ENCODE measurements around the gene APOBEC4. TPM values are rescaled to one million over a fixed set of nuclear protein-coding genes. Genes with fewer than 3 reads are reported as not detected.

Gene APOBEC4
- polyA plus RNA-seq, 1 donor: 0.09 TPM

- H3K4me1 ChIP-seq (ENCODE audit: control insufficient read depth, insufficient read depth, low read length): no peaks in the 10 kb centered on the region
- peaks cover 2% of the 10 kb centered on the region for H3K9me3 ChIP-seq (ENCODE audit: control insufficient read depth, low read depth, low read length)
- H3K27ac ChIP-seq (ENCODE audit: low read length): no peak overlapping the region
- no peaks in the 10 kb centered on the region for H3K36me3 ChIP-seq (ENCODE audit: control insufficient read depth, insufficient read depth, low read length)
- H3K4me3 ChIP-seq (ENCODE audit: low read length): no peak overlapping the region
- WGBS (ENCODE audit: insufficient coverage, low lambda C conversion rate): 100% methylated on average over 1 of the region's 2 CpGs
- no peaks in the 10 kb centered on the region for H3K27me3 ChIP-seq (ENCODE audit: control insufficient read depth, insufficient read depth, low read length)
- no peak for DNase-seq
Observed at GRCh38 chr1:183674886-183675285, 21.8 kb upstream of the APOBEC4 start.

GRCh38 chr1:183674339-183674738 lies 21.2 kb upstream of the APOBEC4 start:
- Histone ChIP-seq H3K27ac (ENCODE audit: low read length) (no peak overlapping the region), H3K36me3 (ENCODE audit: control insufficient read depth, insufficient read depth, low read length) (no peaks in the 10 kb centered on the region), H3K27me3 (ENCODE audit: control insufficient read depth, insufficient read depth, low read length) (no peaks in the 10 kb centered on the region), H3K4me3 (ENCODE audit: low read length) (no peak overlapping the region), H3K9me3 (ENCODE audit: control insufficient read depth, low read depth, low read length) (peaks cover 3% of the 10 kb centered on the region), H3K4me1 (ENCODE audit: control insufficient read depth, insufficient read depth, low read length) (no peaks in the 10 kb centered on the region)
- DNase-seq: no peak
- WGBS (ENCODE audit: insufficient coverage, low lambda C conversion rate): no CpG with 5 or more reads among the region's 1 CpG

DNA sequence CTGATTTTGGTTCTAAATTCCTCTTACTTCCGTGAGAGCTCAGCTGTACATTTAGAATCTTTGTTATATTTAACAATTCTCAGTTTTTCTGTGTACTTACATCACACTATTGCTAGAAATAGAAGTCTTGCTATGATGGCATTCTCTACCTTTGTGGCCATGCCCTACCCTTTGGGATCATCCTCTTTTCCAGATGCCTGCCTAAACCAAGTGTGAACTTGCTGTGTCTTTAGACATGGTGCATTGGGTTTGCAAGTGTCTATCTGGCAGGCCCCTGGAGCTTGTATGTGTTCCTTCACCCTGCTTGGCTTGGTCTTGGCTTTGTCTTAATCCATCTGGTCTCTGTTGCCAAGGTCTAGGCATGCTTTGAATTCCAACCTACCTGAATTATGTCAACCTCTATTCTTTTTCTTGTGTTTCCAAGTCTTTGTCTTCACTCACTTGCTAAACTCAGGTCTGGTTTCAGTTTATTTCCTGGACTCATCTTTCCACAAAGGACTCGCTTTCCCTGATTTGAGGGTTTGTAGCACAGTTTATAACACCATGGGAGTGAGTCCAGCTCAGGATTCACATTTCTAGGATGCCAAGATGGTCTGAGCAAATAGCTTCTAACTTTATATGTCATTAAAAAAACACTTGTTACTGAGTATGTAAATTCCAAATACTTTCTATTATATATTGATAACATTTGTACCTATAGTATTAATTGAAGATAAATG lies 20.6 kb upstream of the APOBEC4 start:
- no peak for DNase-seq
- Histone ChIP-seq H3K27me3 (ENCODE audit: control insufficient read depth, insufficient read depth, low read length) (no peaks in the 10 kb centered on the region), H3K4me3 (ENCODE audit: low read length) (no peak overlapping the region), H3K27ac (ENCODE audit: low read length) (no peak overlapping the region), H3K9me3 (ENCODE audit: control insufficient read depth, low read depth, low read length) (peaks cover 3% of the 10 kb centered on the region), H3K4me1 (ENCODE audit: control insufficient read depth, insufficient read depth, low read length) (no peaks in the 10 kb centered on the region), H3K36me3 (ENCODE audit: control insufficient read depth, insufficient read depth, low read length) (no peaks in the 10 kb centered on the region)
- 100% methylated on average over 1 of the region's 2 CpGs for WGBS (ENCODE audit: insufficient coverage, low lambda C conversion rate)

DNA sequence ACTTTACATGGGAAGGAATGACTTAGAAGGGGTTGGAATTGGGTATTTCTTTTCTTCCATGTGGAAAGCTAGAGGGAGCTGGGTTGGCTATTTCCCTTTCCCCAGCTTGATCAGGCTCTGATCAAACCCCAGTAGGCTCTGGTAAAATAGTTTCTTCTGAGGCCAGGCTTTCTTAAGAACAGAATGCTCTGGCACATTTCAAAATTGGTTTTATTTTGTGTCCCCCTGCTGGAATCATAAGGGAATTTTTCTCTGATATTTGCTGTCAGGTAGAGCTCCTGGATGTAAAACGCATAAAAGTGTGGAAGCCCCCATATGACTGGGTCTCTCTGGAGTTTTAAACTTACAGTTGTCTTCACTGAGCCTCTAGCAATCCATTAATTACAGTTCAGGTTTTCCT lies 17.1 kb upstream of the APOBEC4 start:
- H3K4me3 ChIP-seq (ENCODE audit: low read length): no peak overlapping the region
- H3K27ac ChIP-seq (ENCODE audit: low read length): no peak overlapping the region
- H3K27me3 ChIP-seq (ENCODE audit: control insufficient read depth, insufficient read depth, low read length): no peaks in the 10 kb centered on the region
- peaks cover 3% of the 10 kb centered on the region for H3K9me3 ChIP-seq (ENCODE audit: control insufficient read depth, low read depth, low read length)
- DNase-seq: no peak
- H3K36me3 ChIP-seq (ENCODE audit: control insufficient read depth, insufficient read depth, low read length): no peaks in the 10 kb centered on the region
- 100% methylated on average over 1 of the region's 1 CpG for WGBS (ENCODE audit: insufficient coverage, low lambda C conversion rate)
- H3K4me1 ChIP-seq (ENCODE audit: control insufficient read depth, insufficient read depth, low read length): no peaks in the 10 kb centered on the region

GRCh38 chr1:183656355-183656754 lies 3.2 kb upstream of the APOBEC4 start:
- H3K27ac ChIP-seq (ENCODE audit: low read length): no peak overlapping the region
- no peaks in the 10 kb centered on the region for H3K9me3 ChIP-seq (ENCODE audit: control insufficient read depth, low read depth, low read length)
- no peaks in the 10 kb centered on the region for H3K36me3 ChIP-seq (ENCODE audit: control insufficient read depth, insufficient read depth, low read length)
- no peak overlapping the region for H3K4me3 ChIP-seq (ENCODE audit: low read length)
- WGBS (ENCODE audit: insufficient coverage, low lambda C conversion rate): no CpG with 5 or more reads among the region's 3 CpGs
- no peaks in the 10 kb centered on the region for H3K27me3 ChIP-seq (ENCODE audit: control insufficient read depth, insufficient read depth, low read length)
- no peak for DNase-seq
- H3K4me1 ChIP-seq (ENCODE audit: control insufficient read depth, insufficient read depth, low read length): peaks cover 30% of the 10 kb centered on the region

GRCh38 chr1:183655562-183656075 lies 2.5 kb upstream of the APOBEC4 start:
- H3K27ac ChIP-seq (ENCODE audit: low read length): no peak overlapping the region
- no peak overlapping the region for H3K4me3 ChIP-seq (ENCODE audit: low read length)
- no peaks in the 10 kb centered on the region for H3K36me3 ChIP-seq (ENCODE audit: control insufficient read depth, insufficient read depth, low read length)
- no peaks in the 10 kb centered on the region for H3K9me3 ChIP-seq (ENCODE audit: control insufficient read depth, low read depth, low read length)
- no peaks in the 10 kb centered on the region for H3K27me3 ChIP-seq (ENCODE audit: control insufficient read depth, insufficient read depth, low read length)
- DNase-seq: peak; percentile 65 to 72
- WGBS (ENCODE audit: insufficient coverage, low lambda C conversion rate): no CpG with 5 or more reads among the region's 4 CpGs
- peaks cover 30% of the 10 kb centered on the region for H3K4me1 ChIP-seq (ENCODE audit: control insufficient read depth, insufficient read depth, low read length)

DNA sequence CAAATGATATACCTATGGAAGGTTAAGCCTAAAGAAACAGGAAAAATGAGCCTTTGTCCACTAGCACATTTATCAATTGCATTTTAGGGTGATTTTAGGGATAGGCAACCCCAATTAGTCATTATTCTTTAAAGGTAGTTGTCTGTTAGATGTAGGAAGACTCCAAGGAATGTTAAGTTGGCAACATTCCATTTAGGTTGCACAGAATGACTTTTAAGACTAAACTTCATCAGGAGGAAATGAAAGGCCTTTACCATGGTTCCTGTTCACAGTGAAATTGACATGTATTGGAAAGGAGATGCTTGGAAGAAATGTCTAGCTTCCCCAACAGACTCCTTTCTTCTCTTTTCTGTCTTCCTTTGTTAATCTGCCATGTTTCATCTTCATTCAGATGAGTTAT lies 1.6 kb upstream of the APOBEC4 start:
- Histone ChIP-seq H3K27me3 (ENCODE audit: control insufficient read depth, insufficient read depth, low read length) (no peaks in the 10 kb centered on the region), H3K36me3 (ENCODE audit: control insufficient read depth, insufficient read depth, low read length) (no peaks in the 10 kb centered on the region), H3K4me3 (ENCODE audit: low read length) (no peak overlapping the region), H3K27ac (ENCODE audit: low read length) (no peak overlapping the region), H3K4me1 (ENCODE audit: control insufficient read depth, insufficient read depth, low read length) (peaks cover 30% of the 10 kb centered on the region), H3K9me3 (ENCODE audit: control insufficient read depth, low read depth, low read length) (no peaks in the 10 kb centered on the region)
- DNase-seq: no peak

DNA sequence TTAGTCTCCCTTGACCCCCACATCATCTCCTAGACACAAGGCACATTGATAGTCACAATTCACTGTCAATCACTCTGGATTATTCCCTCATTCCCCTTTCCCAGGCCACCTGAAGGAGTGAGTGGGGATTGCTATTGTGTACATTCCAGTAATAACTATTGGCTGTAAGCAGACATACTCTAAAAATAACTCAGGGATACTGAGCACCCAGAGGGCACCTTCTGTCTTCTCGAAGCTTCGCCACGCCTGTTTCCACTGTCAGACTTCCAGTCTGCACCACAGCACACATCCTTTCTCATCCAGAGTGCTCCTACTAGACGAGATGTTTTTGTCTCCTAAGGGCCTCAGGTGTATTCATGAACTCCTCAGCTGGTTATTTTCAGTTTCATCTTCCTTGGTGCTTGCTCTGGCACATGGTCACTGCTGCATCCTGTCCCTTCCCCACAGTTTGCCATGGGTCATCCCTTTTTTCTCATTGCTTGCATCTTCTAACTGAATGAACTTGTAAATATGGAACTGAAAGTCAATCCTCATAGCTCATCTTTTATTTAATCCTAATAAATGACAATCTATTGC lies 848 bp upstream of the APOBEC4 start:
- no peaks in the 10 kb centered on the region for H3K27me3 ChIP-seq (ENCODE audit: control insufficient read depth, insufficient read depth, low read length)
- no peaks in the 10 kb centered on the region for H3K9me3 ChIP-seq (ENCODE audit: control insufficient read depth, low read depth, low read length)
- WGBS (ENCODE audit: insufficient coverage, low lambda C conversion rate): no CpG with 5 or more reads among the region's 4 CpGs
- peaks cover 30% of the 10 kb centered on the region for H3K4me1 ChIP-seq (ENCODE audit: control insufficient read depth, insufficient read depth, low read length)
- no peak overlapping the region for H3K4me3 ChIP-seq (ENCODE audit: low read length)
- H3K27ac ChIP-seq (ENCODE audit: low read length): peak overlapping the region; percentile 74
- peak in 1 of 2 donors; percentile 20 for DNase-seq
- no peaks in the 10 kb centered on the region for H3K36me3 ChIP-seq (ENCODE audit: control insufficient read depth, insufficient read depth, low read length)

- H3K27me3 ChIP-seq (ENCODE audit: control insufficient read depth, insufficient read depth, low read length): no peaks in the 10 kb centered on the region
- DNase-seq: no peak
- H3K4me1 ChIP-seq (ENCODE audit: control insufficient read depth, insufficient read depth, low read length): peaks cover 30% of the 10 kb centered on the region
- H3K9me3 ChIP-seq (ENCODE audit: control insufficient read depth, low read depth, low read length): no peaks in the 10 kb centered on the region
- no peaks in the 10 kb centered on the region for H3K36me3 ChIP-seq (ENCODE audit: control insufficient read depth, insufficient read depth, low read length)
- H3K27ac ChIP-seq (ENCODE audit: low read length): peak overlapping the region; percentile 74
- WGBS (ENCODE audit: insufficient coverage, low lambda C conversion rate): 50% methylated on average over 1 of the region's 3 CpGs
- H3K4me3 ChIP-seq (ENCODE audit: low read length): no peak overlapping the region
Observed at GRCh38 chr1:183653462-183653794, 312 bp upstream of the APOBEC4 start.

DNA sequence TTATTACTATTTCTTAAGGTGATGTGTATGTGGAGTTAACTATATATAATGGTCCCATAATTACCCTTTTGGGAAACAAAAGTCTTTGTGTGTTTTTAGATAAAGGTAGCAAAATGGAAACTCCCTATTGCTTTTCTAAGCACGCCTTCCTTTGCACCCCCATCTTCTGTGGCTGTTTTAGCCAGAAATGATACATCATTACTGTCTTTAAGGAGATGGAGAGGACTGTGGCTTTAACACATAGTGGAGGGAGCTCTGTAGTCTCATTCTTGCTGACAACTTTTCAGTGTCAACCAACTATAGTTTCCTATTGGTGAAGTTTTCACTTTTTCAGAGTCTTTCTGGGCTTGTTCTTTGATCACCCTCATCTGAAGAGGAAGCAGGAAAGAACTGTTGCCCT lies 1.0 kb downstream of the APOBEC4 start:
- no CpG with 5 or more reads among the region's 1 CpG for WGBS (ENCODE audit: insufficient coverage, low lambda C conversion rate)
- Histone ChIP-seq H3K36me3 (ENCODE audit: control insufficient read depth, insufficient read depth, low read length) (no peaks in the 10 kb centered on the region), H3K27me3 (ENCODE audit: control insufficient read depth, insufficient read depth, low read length) (no peaks in the 10 kb centered on the region), H3K4me3 (ENCODE audit: low read length) (no peak overlapping the region), H3K4me1 (ENCODE audit: control insufficient read depth, insufficient read depth, low read length) (peaks cover 30% of the 10 kb centered on the region), H3K27ac (ENCODE audit: low read length) (peak overlapping the region; percentile 74), H3K9me3 (ENCODE audit: control insufficient read depth, low read depth, low read length) (no peaks in the 10 kb centered on the region)
- no peak for DNase-seq

DNA sequence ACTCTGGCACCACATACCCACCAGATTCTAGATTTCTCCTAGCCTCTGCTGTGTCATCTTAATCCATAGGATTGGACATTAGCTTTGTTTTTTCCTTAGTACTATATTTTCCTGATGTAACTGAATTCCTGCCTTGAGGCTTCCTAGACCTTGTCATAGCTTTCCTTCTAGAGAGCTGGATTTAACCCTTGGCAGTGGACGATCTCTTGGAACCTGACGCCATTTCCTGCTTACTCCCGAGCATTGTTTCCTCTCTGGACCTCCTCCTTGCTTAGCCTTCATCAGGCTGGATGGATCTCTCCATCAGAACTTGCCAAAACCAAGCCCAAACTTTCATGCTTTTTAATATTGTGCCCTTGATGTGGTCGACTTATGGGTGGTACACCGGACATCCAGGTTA lies 1.5 kb downstream of the APOBEC4 start:
- H3K4me1 ChIP-seq (ENCODE audit: control insufficient read depth, insufficient read depth, low read length): peaks cover 30% of the 10 kb centered on the region
- no peaks in the 10 kb centered on the region for H3K9me3 ChIP-seq (ENCODE audit: control insufficient read depth, low read depth, low read length)
- H3K27ac ChIP-seq (ENCODE audit: low read length): no peak overlapping the region
- H3K4me3 ChIP-seq (ENCODE audit: low read length): no peak overlapping the region
- no peaks in the 10 kb centered on the region for H3K27me3 ChIP-seq (ENCODE audit: control insufficient read depth, insufficient read depth, low read length)
- H3K36me3 ChIP-seq (ENCODE audit: control insufficient read depth, insufficient read depth, low read length): no peaks in the 10 kb centered on the region
- DNase-seq: no peak
- 100% methylated on average over 1 of the region's 5 CpGs for WGBS (ENCODE audit: insufficient coverage, low lambda C conversion rate)

Data from large intestine (tissue), 3 donors.